ENCODE results near the gene CD207. TPM values are rescaled to one million over a fixed set of nuclear protein-coding genes. Genes with fewer than 3 reads are reported as not detected.
A peak's percentile ranks its signal among the peaks of the same experiment; 100 is the strongest.

CD207 gene
- total and polyA plus RNA-seq, 2 of the 8 experiments (the other 6 are each of a cell fraction or from before 2014, with no cell fraction given), result not detected

DNA sequence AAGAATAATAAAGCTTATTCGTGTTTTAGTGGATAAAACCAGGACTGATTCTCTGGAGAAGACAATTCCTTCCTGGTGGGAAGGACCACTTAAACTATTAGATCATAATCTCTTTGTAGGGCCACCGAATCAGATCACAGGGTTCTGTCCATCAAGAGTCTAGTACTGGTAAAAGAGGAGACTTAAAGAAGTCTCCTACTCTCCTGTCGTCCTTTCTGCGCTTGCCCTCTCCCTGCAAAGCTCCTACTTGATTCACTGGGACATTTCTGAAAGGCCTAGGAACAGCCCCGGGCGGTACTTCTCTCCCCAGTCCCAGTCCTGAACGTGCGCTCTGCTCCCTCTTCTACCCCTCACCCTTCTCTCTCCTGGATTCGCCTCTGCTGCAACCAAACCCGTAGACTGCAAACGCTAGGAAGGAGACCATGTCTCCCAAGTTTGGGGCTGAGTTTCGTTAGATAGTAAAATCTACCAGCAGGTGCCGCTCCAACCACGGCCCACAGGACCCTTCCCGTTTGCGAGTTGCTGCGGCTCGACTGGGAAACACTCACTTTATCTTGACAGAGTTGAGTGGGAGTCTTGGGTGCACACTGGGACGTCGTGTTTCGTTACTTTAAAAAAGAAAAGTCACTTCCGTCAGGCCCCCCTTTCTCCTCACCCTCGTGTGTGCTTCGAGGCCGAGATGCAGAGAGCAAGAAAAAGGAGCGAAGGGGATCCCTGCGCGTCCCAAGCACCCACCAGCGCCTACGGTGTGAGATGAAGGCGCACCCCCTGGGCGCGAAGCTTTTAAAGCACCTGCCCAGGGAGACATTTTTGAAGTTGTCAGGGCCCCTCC is 46.1 kb downstream of the CD207 start:
- no peaks in the 10 kb centered on the region for H3K79me2 ChIP-seq (ENCODE audit: control insufficient read depth in 1 of 2, insufficient read depth in 2 of 2, low read length in 2 of 2)
- no peak overlapping the region for H3K27ac ChIP-seq (ENCODE audit: low read depth, low read length)
- H3K56ac ChIP-seq (replicated peaks; ENCODE audit: insufficient read length, low read depth, low read length), result no peak overlapping the region
- DNase-seq (ENCODE audit: low read depth in 1 of 2, low spot score in 2 of 2) (peak; percentile 57 to 84), FAIRE-seq (peak; percentile 94)
- H2AFZ ChIP-seq (ENCODE audit: low read length), result no peak overlapping the region
- H2BK20ac ChIP-seq (ENCODE audit: low read length), result no peak overlapping the region
- no peaks in the 10 kb centered on the region; a peak in 1 of 4 replicates for H3K9me3 ChIP-seq (ENCODE audit: insufficient read depth in 2 of 2, low read depth in 1 of 2, low read length in 1 of 2)
- no peak overlapping the region for H4K91ac ChIP-seq (replicated peaks; ENCODE audit: insufficient read length, low read length)
- no peak overlapping the region for H3K14ac ChIP-seq (ENCODE audit: insufficient read length)
- peaks cover 0 to 3% (median 0%) of the 10 kb centered on the region in 4 experiments; a peak in 1 of 7 replicates for H3K4me1 ChIP-seq (replicated peaks in 1 of 4; ENCODE audit: control insufficient read depth in 3 of 4, insufficient read depth in 4 of 4, low read length in 3 of 4)
- no peaks in the 10 kb centered on the region; the same call in 1 of the 2 replicates for H3K23me2 ChIP-seq (ENCODE audit: low read depth, low read length)
- no peak overlapping the region for H2BK15ac ChIP-seq (ENCODE audit: low read length)
- H4K8ac ChIP-seq (ENCODE audit: extremely low read depth, insufficient read depth, low read length), result no peak overlapping the region
- H3K79me1 ChIP-seq (ENCODE audit: low read depth, low read length), result no peaks in the 10 kb centered on the region
- H3K36me3 ChIP-seq (ENCODE audit: control insufficient read depth in 2 of 4, insufficient read depth in 4 of 4, low read length in 3 of 4), result no peaks in the 10 kb centered on the region
- no peak overlapping the region for H3K4ac ChIP-seq (replicated peaks; ENCODE audit: insufficient read length, low read depth, low read length)
- peaks cover 35 to 58% (median 42%) of the 10 kb centered on the region in 4 experiments for H3K27me3 ChIP-seq (replicated peaks in 1 of 4; ENCODE audit: control insufficient read depth in 3 of 4, extremely low read depth in 1 of 4, insufficient read depth in 3 of 4, low read length in 3 of 4)
- no peaks in the 10 kb centered on the region for H4K20me1 ChIP-seq (replicated peaks in 1 of 2; ENCODE audit: control insufficient read depth in 1 of 2, insufficient read depth in 2 of 2, low read length in 2 of 2)
- no peak overlapping the region for H4K5ac ChIP-seq (ENCODE audit: insufficient read length, low read depth, low read length)
- WGBS, 2 experiments (ENCODE audit: extremely low coverage in 1 of 2, insufficient coverage in 1 of 2, insufficient read length in 1 of 2, insufficient replicate concordance in 2 of 2, low coverage in 1 of 2, low lambda C conversion rate in 2 of 2, missing lambda C conversion rate in 1 of 2), result 11% methylated on average over 33 of the region's 33 CpGs; no CpG with 5 or more reads in 1 of the 2 experiments
- H3K23ac ChIP-seq (ENCODE audit: insufficient read length), result no peak overlapping the region
- no peak overlapping the region for H3K18ac ChIP-seq (ENCODE audit: extremely low read depth, low read length)
- no peak overlapping the region for H3K9ac ChIP-seq (replicated peaks in 1 of 4; ENCODE audit: extremely low read depth in 1 of 4, low read depth in 3 of 4, low read length in 3 of 4)
- peak overlapping the region in 2 of 4 experiments; percentile 19 to 54; a peak in 5 of 8 replicates for H3K4me3 ChIP-seq (ENCODE audit: extremely low read depth in 1 of 4, insufficient read depth in 2 of 4, low read depth in 3 of 4, low read length in 4 of 4)
- no peak overlapping the region for H2BK120ac ChIP-seq (replicated peaks; ENCODE audit: low read depth, low read length)
- no peak overlapping the region for H2BK12ac ChIP-seq (ENCODE audit: low read depth, low read length)
- no peak overlapping the region for H2AK5ac ChIP-seq (ENCODE audit: low read depth, low read length)
- H2BK5ac ChIP-seq (ENCODE audit: low read depth, low read length), result no peak overlapping the region
- ChIA-PET POLR2A (ENCODE audit: partially characterized antibody) (interaction anchor here (1.5 kb wide), 1 partner anchor 20 kb away, joined by 4 read pairs; no protein-coding TSS in a partner anchor), CTCF (ENCODE audit: partially characterized antibody) (interaction anchor here (0.7 to 13.4 kb wide), 46 partner anchors 9 to 473 kb away, joined by 3 to 117 read pairs (median 5); partner anchors contain the start of genes ADD2 and ATP6V1B1)
- peak overlapping the region; percentile 41 to 77 for H3K4me2 ChIP-seq (ENCODE audit: insufficient read depth in 1 of 2, low read depth in 2 of 2, low read length in 2 of 2)
- peak; percentile 89 to 94 for TF ChIP-seq RAD21 (IDR thresholded peaks at IDR 0.05 in 1 of 2, conservative IDR thresholded peaks at IDR 0.05 in 1 of 2; ENCODE audit: low read depth in 2 of 2, low read length in 2 of 2)
- TF ChIP-seq TCF12 (IDR thresholded peaks at IDR 0.05; ENCODE audit: low read depth, low read length), result 0 out of 2 replicates have a peak, but pooled peaks have one; percentile 4
- peak; percentile 44; the same call in 1 of the 2 replicates for TF ChIP-seq YY1 (IDR thresholded peaks at IDR 0.05; ENCODE audit: low read depth, low read length)
- no peak for TF ChIP-seq POLR2A (IDR thresholded peaks at IDR 0.05; ENCODE audit: control extremely low read depth in 1 of 2, low read depth in 2 of 2, low read length in 2 of 2)
- no peak for TF ChIP-seq USF2 (IDR thresholded peaks at IDR 0.05; ENCODE audit: low read length)
- TF ChIP-seq CTBP2 (IDR thresholded peaks at IDR 0.05; ENCODE audit: borderline replicate concordance, insufficient read depth, insufficient read length, low read length), result no peak
- no peak for TF ChIP-seq PHF8 (conservative IDR thresholded peaks at IDR 0.05; ENCODE audit: low read depth, low read length)
- no peak for TF ChIP-seq KDM5A (IDR thresholded peaks at IDR 0.05; ENCODE audit: low read length)
- TF ChIP-seq TBP (IDR thresholded peaks at IDR 0.05; ENCODE audit: low read depth, low read length), result peak; percentile 69; the same call in 1 of the 2 replicates
- peak; percentile 7 for TF ChIP-seq ASH2L (IDR thresholded peaks at IDR 0.05; ENCODE audit: low read length)

Measured in H1 (cell line).